Kidney epithelial cell (primary cell): ENCODE measurements around the gene PPP2R2C. TPM values are rescaled to one million over a fixed set of nuclear protein-coding genes. Genes with fewer than 3 reads are reported as not detected.

Experiments used
- DNase-seq: peaks from one replicate; pipeline ENCODE4 v3.0.0-alpha.2; 2010; ENCODE audit warnings: low read depth
- H3K27me3 ChIP-seq: 2 replicates; pipeline ENCODE4 v1.6.0; 2011; ENCODE audit warnings: low read length; ENCODE audit not compliant: control insufficient read depth, insufficient read depth
- H3K36me3 ChIP-seq: 2 replicates; pipeline ENCODE4 v1.5.1; 2011; ENCODE audit warnings: low read length; ENCODE audit not compliant: control insufficient read depth, insufficient read depth
- H3K4me3 ChIP-seq: 2 replicates; pipeline ENCODE4 v1.5.1; 2011; ENCODE audit warnings: low read depth, mild to moderate bottlenecking, control low read depth, low read length
- total RNA-seq: library from RNA; depleted of rRNA; stranded (reverse); fragments of >200 nt; gene quantifications from 2 replicates; pipeline ENCODE4 v1.2.3, GENCODE V29; 2015
- TF ChIP-seq, protein P1 (sequence below): IDR thresholded peaks from 2 replicates; pipeline ENCODE4 v1.5.1; 2011; ENCODE audit warnings: mild to moderate bottlenecking, moderate library complexity, low read length, control low read depth, inconsistent platforms; ENCODE audit not compliant: insufficient read depth, poor library complexity, severe bottlenecking

PPP2R2C gene
- total RNA-seq, 1 donor from 2014 or later, result not detected

DNA sequence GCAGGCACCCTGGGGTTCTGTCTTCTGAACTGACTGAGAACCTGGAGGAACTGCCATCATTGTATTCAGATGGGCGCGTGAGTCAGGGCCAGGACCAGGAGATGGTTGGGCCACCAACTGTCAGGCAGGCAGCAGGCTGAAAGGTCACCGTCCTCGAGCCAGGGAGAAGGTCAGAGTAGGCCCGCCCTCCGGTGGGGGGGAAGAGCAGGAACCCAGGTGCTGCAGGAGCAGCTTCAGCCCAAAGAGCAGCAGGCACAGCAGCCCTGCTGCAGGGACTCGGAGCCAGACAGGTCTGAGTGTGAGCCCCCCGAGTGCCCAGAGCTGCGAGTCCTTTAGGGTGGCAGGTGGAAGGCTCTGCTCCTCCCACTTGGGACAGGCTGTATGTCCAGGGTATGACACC, 176.4 kb downstream of the PPP2R2C start:
- no peak overlapping the region for H3K4me3 ChIP-seq
- H3K27me3 ChIP-seq, result no peaks in the 10 kb centered on the region
- TF ChIP-seq, protein P1, sequence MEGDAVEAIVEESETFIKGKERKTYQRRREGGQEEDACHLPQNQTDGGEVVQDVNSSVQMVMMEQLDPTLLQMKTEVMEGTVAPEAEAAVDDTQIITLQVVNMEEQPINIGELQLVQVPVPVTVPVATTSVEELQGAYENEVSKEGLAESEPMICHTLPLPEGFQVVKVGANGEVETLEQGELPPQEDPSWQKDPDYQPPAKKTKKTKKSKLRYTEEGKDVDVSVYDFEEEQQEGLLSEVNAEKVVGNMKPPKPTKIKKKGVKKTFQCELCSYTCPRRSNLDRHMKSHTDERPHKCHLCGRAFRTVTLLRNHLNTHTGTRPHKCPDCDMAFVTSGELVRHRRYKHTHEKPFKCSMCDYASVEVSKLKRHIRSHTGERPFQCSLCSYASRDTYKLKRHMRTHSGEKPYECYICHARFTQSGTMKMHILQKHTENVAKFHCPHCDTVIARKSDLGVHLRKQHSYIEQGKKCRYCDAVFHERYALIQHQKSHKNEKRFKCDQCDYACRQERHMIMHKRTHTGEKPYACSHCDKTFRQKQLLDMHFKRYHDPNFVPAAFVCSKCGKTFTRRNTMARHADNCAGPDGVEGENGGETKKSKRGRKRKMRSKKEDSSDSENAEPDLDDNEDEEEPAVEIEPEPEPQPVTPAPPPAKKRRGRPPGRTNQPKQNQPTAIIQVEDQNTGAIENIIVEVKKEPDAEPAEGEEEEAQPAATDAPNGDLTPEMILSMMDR, result no peak
- H3K36me3 ChIP-seq, result no peaks in the 10 kb centered on the region
- DNase-seq, result no peak

DNA sequence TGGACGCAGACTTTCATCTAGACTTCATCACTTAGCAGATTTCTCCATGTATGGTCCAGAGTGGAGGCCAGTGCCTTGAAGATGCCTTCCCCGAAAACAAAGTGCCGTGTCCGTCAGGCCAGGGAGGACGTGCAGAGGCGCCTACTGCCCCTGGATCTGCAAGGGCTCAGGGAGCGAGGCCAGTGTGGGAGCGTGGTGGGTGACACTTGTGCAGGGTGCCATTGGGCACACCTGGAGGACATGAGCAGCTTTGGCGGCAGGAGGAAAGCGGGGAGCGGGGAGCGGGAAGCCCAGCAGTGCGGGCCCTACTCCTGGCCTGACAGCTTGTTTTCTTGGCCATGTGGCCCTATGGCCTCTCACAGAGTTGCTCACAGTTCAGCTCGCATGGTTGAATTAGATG, 176.9 kb downstream of the PPP2R2C start:
- TF ChIP-seq, protein P1, result no peak
- Histone ChIP-seq H3K36me3 (no peaks in the 10 kb centered on the region), H3K27me3 (no peaks in the 10 kb centered on the region), H3K4me3 (no peak overlapping the region)
- DNase-seq, result no peak

DNA sequence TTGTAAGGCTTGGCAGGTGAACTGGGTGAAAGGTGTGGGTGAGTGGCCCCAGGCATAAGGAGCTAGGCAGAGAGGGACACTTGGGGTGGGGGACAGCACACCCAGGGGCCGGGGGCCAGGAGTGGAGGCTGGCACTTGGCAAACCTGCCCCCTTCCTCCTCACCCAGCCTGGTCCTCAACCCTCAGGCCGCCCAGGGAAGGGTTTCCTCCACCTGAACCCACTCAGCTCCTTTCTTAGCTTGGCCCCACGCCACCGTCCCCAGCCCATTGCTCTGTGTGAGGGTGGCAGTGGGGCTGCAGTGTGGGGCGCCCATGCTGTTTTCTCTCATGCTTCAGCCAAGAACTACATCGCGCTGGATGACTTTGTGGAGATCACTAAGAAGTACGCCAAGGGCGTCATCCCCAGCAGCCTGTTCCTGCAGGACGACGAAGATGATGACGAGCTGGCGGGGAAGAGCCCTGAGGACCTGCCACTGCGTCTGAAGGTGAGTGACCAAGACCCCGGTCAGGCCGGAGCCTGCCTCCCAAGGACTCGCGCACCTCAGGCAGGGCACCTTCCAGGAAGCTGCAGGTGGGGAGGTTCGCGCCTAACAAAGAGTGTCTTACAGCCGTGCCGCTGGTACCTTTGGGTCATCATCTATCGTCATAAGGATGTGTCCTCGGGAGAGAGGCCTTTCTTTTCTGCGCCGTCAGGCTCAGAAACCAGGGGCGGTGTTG, 177.6 kb downstream of the PPP2R2C start:
- DNase-seq, result no peak
- no peak overlapping the region for H3K4me3 ChIP-seq
- no peaks in the 10 kb centered on the region for H3K27me3 ChIP-seq
- H3K36me3 ChIP-seq, result no peaks in the 10 kb centered on the region
- TF ChIP-seq, protein P1, result no peak

DNA sequence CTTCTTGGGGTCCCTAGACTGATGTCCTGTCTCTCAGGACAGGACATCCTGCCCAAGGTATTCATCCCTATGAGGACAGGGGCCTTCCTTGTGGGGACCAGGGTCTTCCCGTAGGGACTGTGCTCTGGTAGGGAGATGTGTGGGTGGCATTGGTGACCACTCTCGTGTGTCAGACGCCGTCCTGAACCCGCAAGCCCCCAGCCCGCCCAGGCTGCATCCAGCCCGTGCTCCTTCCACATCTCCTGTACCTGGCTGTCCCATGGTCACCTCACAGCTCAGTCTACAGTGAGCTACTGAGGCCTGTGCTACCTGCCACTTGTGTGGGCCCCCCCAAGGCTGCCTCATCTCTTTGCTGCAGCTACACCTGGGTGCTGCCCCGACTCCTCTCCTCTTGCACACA, 178.8 kb downstream of the PPP2R2C start:
- TF ChIP-seq, protein P1, result no peak
- no peaks in the 10 kb centered on the region for H3K36me3 ChIP-seq
- H3K27me3 ChIP-seq, result no peaks in the 10 kb centered on the region
- no peak for DNase-seq
- no peak overlapping the region for H3K4me3 ChIP-seq

DNA sequence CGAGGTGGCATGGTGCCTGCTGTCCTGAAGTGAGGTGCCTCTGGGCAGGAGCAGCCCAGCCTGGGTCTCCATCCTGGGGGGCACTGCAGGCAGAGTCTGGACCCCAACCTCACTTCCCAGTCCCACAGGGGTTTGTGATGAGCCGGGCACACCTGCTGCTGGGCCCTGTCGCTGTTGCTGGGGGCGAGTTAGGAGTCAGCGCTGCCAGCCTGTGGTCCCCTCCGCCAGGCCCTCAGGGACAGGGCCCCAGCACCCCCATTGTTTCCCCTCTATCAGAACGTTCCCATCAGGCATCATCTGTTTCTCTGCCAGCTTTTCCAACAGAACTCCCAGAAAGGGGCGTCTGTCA, 179.3 kb downstream of the PPP2R2C start:
- DNase-seq, result no peak
- Histone ChIP-seq H3K27me3 (no peaks in the 10 kb centered on the region), H3K4me3 (no peak overlapping the region), H3K36me3 (no peaks in the 10 kb centered on the region)
- TF ChIP-seq, protein P1, result no peak
